NCI-H1417 treated with DMSO at 0.1 percent for 48 hours (cell line): ENCODE results near the gene HYOU1.
"Not testable (repeated sequence)": the region's sequence is repeated elsewhere in the genome, so short reads cannot be mapped to it uniquely, and the experiment has no call there.

ENCODE experiments used
- DNase-seq: peaks from one replicate; lab custom pipeline; 2025; lab: John Stamatoyannopoulos, UW

The HYOU1 gene

DNA sequence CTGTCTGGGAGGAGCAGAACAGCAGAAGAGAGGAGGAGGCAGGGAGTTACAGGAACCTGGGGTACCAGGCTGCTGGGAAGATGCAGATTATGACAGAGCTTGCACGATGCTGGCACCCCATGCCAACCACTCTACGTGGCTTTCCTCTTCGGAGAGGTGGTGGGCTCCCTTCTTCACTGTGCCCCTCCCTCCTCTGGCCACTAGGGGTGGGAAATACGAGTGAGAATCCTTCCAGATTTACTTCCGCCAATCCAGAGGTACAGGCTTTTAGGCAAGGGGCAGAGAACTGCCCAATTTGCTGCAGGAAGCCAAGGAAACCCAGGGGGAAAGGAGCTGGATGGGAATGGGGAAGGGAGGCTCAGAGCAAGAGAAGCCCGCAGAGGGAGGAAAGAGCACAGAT, 12.3 kb downstream of the HYOU1 start:
- no peak for DNase-seq

DNA sequence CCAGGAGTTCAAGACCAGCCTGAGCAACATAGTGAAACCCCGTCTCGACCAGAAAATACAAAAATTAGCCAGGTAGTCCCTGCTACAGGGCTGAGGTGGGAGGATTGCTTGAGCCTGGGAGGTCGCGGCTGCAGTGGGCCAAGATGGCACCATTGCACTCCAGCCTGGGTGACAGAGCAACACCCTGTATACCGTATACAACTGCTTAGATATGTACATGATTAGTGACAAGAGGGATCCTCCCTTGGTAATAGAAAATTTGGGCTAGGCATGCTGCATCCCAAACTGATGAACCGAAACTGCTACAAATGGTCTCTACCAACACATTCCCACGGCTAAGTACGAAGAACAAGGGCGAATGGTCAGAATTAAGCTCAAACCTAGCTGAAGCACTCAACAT, 14.1 kb downstream of the HYOU1 start:
- DNase-seq = no peak

GRCh38 chr11:119041821-119042514, 15.0 kb downstream of the HYOU1 start:
- DNase-seq = no peak

DNA sequence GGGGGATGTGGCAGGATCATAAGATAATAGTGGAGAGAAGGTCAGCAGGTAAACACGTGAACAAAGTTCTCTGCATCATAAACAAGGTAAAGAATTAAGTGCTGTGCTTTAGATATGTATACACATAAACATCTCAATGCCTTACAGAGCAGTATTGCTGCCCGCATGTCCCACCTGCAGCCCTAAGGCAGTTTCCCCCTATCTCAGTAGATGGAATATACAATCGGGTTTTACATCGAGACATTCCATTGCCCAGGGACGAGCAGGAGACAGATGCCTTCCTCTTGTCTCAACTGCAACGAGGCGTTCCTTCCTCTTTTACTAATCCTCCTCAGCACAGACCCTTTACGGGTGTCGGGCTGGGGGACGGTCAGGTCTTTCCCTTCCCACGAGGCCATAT, 17.5 kb downstream of the HYOU1 start:
- DNase-seq = not testable (repeated sequence)

DNA sequence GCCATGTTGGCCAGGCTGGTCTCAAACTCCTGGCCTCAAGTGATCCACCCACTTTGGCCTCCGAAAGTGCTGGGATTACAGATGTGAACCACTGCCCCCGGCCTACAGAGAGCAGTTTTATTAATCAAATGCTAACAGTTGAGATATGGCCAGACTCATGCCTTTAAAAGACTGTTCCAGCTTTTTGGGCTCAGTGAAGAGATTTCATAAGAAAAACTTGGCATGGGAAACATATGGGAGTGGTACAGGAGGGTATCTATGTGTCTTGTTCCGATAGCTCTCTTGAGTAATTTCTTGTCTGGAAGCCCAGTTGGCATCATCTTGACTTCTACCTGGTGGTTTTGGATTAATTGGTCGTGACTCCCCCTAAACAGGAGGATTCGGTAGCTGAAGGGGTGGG, 18.1 kb downstream of the HYOU1 start:
- no peak for DNase-seq

DNA sequence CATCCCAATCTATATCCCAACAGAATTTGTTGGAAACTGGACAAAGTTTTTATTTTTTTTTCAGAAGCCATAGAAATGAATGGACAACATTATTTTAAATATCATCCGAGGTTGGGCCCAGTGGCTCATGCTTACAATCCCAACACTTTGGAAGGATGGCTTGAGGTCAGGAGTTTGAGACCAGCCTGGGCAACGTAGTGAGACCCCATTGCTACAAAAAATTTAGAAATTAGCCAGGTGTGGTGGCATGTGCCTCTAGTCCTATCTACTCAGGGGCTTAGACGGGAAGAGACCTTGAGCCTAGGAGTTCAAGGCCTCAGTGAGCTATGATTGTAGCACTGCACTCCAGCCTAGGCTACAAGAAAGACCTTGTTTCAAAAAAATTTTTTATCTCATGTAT, 22.2 kb downstream of the HYOU1 start:
- no peak for DNase-seq

DNA sequence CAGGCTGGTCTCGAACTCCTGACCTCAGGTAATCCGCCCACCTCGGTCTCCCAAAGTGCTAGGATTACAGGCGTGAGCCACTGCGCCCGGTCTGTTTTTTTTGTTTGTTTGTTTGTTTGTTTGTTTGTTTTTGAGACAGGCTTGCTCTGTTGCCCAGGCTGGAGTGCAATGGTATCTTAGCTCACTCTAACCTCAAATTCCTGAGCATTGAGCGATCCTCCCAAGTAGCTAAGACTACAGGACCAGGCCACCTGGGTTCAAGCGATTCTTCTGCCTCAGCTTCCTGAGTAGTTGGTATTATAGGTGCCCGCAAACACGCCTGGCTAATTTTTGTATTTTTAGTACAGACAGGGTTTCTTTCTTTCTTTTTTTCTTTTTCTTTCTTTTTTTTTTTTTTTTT, 23.6 kb downstream of the HYOU1 start:
- DNase-seq = not testable (repeated sequence)

DNA sequence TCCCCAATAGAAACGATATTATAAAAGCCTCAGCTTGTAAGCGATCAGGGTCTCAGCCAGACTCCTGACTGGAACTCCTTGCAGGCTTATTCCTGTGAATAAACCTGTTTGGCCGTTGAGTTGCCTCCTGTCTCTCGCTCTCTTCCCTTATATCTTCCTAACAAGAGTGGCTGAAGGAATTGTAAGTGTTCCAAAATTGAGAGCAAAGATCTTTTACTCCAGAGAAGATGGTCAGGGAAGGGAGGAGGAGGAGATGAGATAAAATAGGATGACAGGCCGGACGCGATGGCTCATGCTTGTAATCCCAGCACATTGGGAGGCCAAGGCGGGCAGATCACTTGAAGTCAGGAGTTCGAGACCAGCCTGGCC, 25.1 kb downstream of the HYOU1 start:
- DNase-seq = no peak

GRCh38 chr11:119030329-119031047, 26.5 kb downstream of the HYOU1 start, which contains the start of gene SLC37A4:
Gene SLC37A4, minus strand, starts transcription at chr11:119030877.
- peak; percentile 89 for DNase-seq

DNA sequence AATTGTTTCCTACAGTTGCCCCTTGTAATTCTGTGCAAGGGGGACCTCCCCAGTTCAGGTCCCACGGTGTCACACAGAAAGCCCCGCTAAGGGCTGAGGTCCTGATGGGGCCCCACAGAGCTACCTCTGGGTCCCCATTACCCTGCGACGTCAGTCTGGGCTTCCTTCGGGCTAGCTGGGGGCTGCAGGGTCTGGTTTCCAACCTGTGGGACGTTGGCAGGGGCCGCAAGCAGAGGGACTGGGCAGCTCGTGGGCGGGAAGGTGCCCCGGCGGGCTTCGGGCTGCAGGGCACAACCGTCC, 27.0 kb downstream of the HYOU1 start:
- no peak for DNase-seq

- DNase-seq = no peak
Measured at GRCh38 chr11:119029340-119030028, 27.5 kb downstream of the HYOU1 start.

DNA sequence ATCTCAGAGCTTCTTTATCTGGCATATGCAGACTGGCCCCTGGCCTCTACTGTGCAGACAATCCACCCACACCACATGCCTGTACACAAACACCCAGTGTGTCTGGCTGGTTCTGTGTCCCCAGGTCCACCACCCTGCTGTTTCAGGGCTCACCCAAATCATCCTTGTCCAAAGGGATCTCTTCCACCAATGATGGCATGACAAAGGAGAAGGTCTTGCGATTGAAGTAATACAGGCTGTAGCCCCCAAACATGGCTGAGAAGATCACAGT, 28.0 kb downstream of the HYOU1 start:
- no peak for DNase-seq

DNA sequence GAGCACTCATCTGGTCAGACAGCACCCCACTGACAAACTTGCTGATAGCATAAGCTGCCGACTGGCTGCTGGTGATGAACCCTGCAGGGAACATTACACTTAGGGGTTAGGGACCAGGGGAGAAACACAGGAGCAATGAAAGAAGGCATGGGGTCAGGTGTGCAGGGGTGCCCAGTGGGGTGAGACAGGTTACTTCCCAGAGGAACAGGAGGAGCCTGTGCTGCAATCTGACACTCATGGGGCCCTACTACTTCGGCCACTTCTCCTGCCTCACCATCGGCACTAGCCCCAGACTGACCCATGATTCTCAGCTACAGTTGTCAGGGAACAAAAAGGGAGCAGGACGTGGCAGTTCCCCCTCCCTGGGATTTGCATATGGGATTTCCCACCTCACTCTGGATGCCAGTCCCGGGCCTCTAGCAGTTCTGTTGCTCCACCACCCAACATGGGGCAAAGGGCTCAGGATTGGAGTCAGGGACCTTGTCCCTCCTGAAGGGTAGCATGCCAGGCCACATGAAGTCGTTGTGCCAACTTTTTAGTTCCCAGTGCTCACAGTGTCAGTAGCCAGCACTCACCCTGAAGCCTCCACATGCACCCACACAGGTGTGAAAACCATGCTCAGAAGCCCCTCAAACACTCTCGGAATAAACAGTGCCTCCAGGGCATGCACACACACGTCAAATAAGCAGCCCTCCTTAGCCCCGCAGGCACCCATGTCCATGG, 28.5 kb downstream of the HYOU1 start:
- DNase-seq = no peak

- no peak for DNase-seq
Measured at GRCh38 chr11:119027561-119028345, 29.3 kb downstream of the HYOU1 start.

DNA sequence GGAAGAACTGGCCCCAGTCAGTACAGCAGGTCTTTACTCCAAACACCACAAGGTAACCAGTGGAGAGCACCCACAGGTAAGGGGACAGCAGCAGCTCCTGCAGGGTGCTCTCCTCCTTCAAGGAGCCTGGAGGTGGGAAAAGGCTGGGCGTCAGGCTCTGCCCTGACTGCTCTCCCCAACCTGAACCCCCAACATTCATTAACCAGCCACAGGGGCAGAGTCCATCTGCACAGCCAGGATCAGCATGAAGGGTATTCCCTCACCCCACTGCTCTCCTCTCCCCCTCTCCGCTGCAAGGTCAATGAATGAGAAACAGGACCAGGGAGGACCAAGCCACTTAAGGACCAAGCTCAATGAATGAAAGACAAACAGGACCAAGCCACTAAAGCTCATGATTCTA, 30.0 kb downstream of the HYOU1 start:
- no peak for DNase-seq

- no peak for DNase-seq
Measured at GRCh38 chr11:119025978-119026766, 30.8 kb downstream of the HYOU1 start.

GRCh38 chr11:119025541-119025940, 31.5 kb downstream of the HYOU1 start:
- DNase-seq = no peak

DNA sequence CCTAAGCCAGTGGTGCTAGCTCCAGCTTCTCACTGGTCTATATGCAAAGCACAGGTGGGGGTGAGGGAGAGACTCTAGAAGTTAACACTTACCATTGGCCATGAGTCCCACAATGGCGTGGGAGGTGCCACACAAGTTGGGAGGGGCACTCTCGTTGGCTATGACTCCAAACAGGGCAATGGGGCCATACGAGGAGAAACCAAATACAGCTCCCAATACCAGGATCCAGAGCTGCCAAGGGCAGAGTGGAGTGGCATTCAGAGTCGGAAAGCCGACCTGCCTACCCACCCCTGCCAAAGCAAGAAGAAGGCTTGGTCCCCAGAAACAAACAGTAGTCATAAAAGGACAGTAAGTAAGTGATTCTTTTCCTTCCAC, 31.9 kb downstream of the HYOU1 start:
- no peak for DNase-seq

- no peak for DNase-seq
Measured at GRCh38 chr11:119024430-119025098, 32.4 kb downstream of the HYOU1 start.

DNA sequence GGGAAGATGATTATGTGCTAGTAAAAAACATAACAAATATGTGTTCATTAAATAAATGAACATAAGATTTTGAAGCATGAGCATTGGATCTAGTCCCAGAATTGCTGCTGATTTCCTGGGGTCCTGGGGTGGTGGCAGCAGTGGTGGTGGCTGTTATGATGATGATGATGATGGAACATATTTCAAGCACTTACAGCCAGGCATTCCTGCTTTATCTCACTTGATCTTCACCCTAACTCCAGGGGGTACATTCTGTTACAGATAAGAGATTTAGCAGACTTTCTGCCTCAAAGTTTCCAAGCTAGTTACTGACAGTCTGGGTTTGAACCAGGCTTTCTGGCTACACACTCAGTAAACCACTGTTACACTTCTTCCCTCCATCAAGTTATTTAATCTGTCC, 33.3 kb downstream of the HYOU1 start:
- no peak for DNase-seq

DNA sequence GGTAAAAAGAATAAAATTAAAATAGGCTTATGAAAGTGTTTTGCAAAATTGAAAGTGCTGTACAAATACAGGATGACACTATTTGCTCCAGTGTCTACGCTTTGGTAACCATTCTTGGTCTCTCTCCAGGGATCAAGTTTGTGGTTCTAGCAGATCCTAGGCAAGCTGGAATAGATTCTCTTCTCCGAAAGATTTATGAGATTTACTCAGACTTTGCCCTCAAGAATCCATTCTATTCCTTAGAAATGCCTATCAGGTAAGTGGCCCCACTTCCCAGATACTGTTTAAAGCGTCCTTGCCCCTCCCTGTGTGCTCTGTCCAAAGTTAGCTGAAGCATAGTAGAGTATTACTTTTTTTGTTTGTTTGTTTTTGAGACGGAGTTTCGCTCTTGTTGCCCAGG, 35.4 kb downstream of the HYOU1 start:
- no peak for DNase-seq
